Endothelial cell of umbilical vein (primary cell): ENCODE results near the gene ENG. TPM values are rescaled to one million over a fixed set of nuclear protein-coding genes. Genes with fewer than 3 reads are reported as not detected.

Source experiments
- BruUV-seq: library from RNA; stranded (reverse); fragments of 400-500 nt; replicated peaks from 2 replicates; lab custom pipeline; 2021; lab: Mats Ljungman, UMichigan
- CTCF ChIA-PET: fragments of 300-600, 350-600 bp; sonication (Branson Sonifier 250); formaldehyde crosslinking; loops from one replicate; lab custom pipeline; 2021; ENCODE audit warnings: antibody characterized with exemption, inconsistent platforms; lab: Charles Lee
- POLR2A ChIA-PET: fragments of 300-600, 350-600 bp; sonication (Branson Sonifier 250); formaldehyde crosslinking; loops from one replicate; lab custom pipeline; 2021; ENCODE audit warnings: antibody characterized with exemption, inconsistent platforms; lab: Charles Lee
- DNase-seq: peaks from one replicate; pipeline ENCODE4 v3.0.0-alpha.2; 2011; ENCODE audit warnings: low read depth, low spot score
- FAIRE-seq: peaks from 2 replicates; lab custom pipeline; 2011; peaks lifted over from hg19 to GRCh38; lab: Jason Lieb, UNC
- H2AFZ ChIP-seq: 2 replicates; pipeline ENCODE4 v1.6.0; 2012; ENCODE audit warnings: low read depth, low read length, control low read depth, inconsistent platforms
- H3K27ac ChIP-seq: 2 replicates; pipeline ENCODE4 v1.5.1; 2011; ENCODE audit warnings: low read depth, mild to moderate bottlenecking, control low read depth, low read length, moderate library complexity; ENCODE audit not compliant: insufficient read depth
- H3K27me3 ChIP-seq, 2 experiments: 2 replicates each; pipeline versions ENCODE4 v1.6.0 to v1.6.1; 2011; ENCODE audit warnings: low read length in 2 of 2, mixed read lengths in 1 of 2; ENCODE audit not compliant: control insufficient read depth in 2 of 2, insufficient read depth in 2 of 2
- H3K36me3 ChIP-seq, 2 experiments: 2 replicates in 1 of 2; 3 replicates in 1 of 2; pipeline ENCODE4 v1.5.1; 2011; ENCODE audit warnings: low read length in 2 of 2, mild to moderate bottlenecking in 1 of 2, moderate library complexity in 1 of 2; ENCODE audit not compliant: control insufficient read depth in 2 of 2, insufficient read depth in 2 of 2; ENCODE audit errors: extremely low read depth in 1 of 2
- H3K4me1 ChIP-seq: 3 replicates; pipeline ENCODE4 v1.5.1; 2011; ENCODE audit warnings: mild to moderate bottlenecking, low read length; ENCODE audit not compliant: control insufficient read depth, insufficient read depth; ENCODE audit errors: extremely low read depth
- H3K4me2 ChIP-seq: 2 replicates; pipeline ENCODE4 v1.6.1; 2011; ENCODE audit warnings: low read length, control low read depth, mixed read lengths; ENCODE audit not compliant: insufficient read depth
- H3K4me3 ChIP-seq, 3 experiments: fragments of 200-600 bp in 1 of 3; sonication (generic), shearing (Covaris generic) in 1 of 3; replicated peaks in 1 of 3; 2 replicates each; pipeline ENCODE4 v1.5.1; 2011 to 2016; ENCODE audit warnings: control low read depth in 3 of 3, low read length in 3 of 3, mild to moderate bottlenecking in 2 of 3, inconsistent platforms in 1 of 3, low read depth in 1 of 3, moderate library complexity in 1 of 3; ENCODE audit not compliant: insufficient read depth in 1 of 3
- H3K79me2 ChIP-seq: 2 replicates; pipeline ENCODE4 v1.6.0; 2012; ENCODE audit warnings: low read length, inconsistent platforms; ENCODE audit not compliant: control insufficient read depth, insufficient read depth
- H3K9ac ChIP-seq: replicated peaks from 2 replicates; pipeline ENCODE3; 2011; ENCODE audit warnings: low read length, control low read depth; ENCODE audit not compliant: insufficient read depth; ENCODE audit errors: extremely low read depth
- H3K9me1 ChIP-seq: replicated peaks from 3 replicates; pipeline ENCODE4 v1.6.0; 2011; ENCODE audit warnings: mild to moderate bottlenecking, low read length; ENCODE audit not compliant: control insufficient read depth, insufficient read depth; ENCODE audit errors: extremely low read depth
- H3K9me3 ChIP-seq: replicated peaks from 2 replicates; pipeline ENCODE4 v1.5.1; 2012; ENCODE audit warnings: low read length, inconsistent platforms; ENCODE audit not compliant: control insufficient read depth, insufficient read depth
- H4K20me1 ChIP-seq: replicated peaks from 2 replicates; pipeline ENCODE3; 2011; ENCODE audit warnings: mild to moderate bottlenecking, low read length; ENCODE audit not compliant: control insufficient read depth, insufficient read depth; ENCODE audit errors: extremely low read depth
- EZH2 ChIP-seq: IDR thresholded peaks from 2 replicates; pipeline ENCODE4 v1.6.1; 2012; ENCODE audit warnings: borderline replicate concordance, low read depth, mild to moderate bottlenecking, moderate library complexity, low read length, inconsistent platforms; ENCODE audit not compliant: severe bottlenecking
- POLR2A ChIP-seq: IDR thresholded peaks from 2 replicates; pipeline ENCODE4 v1.6.1; 2012; ENCODE audit warnings: low read depth, mild to moderate bottlenecking, control low read depth, low read length
- POLR2AphosphoS5 ChIP-seq: IDR thresholded peaks from 2 replicates; pipeline ENCODE4 v1.6.1; 2012; ENCODE audit warnings: low read depth, mild to moderate bottlenecking, control low read depth, low read length, moderate library complexity; ENCODE audit not compliant: insufficient read depth
- dilution Hi-C: fragments of 300-500 bp; cut with MboI; formaldehyde crosslinking; loops from one replicate; pipeline ENCODE4 v1.15.0; 2019; ENCODE audit warnings: low sequenced_read_pairs; ENCODE audit not compliant: extremely low pct_ligation_motif_present
- intact Hi-C: fragments of 100-400 bp; cut with micrococcal nuclease; formaldehyde crosslinking; loops from one replicate; pipeline ENCODE4 v1.10.0; 2022
- polyA plus RNA-seq, 4 experiments: library from polyadenylated mRNA; depleted of rRNA in 3 of 4; stranded (reverse) in 3 of 4; unstranded in 1 of 4; fragments of >200 nt; gene quantifications; 2 replicates each; pipeline versions ENCODE4 v1.2.1 to v1.2.3, GENCODE V29; 2011 to 2012; ENCODE audit warnings: missing spikeins in 1 of 4
- total RNA-seq: library from RNA; stranded (reverse); gene quantifications from 2 replicates; pipeline ENCODE4 v1.2.3, GENCODE V29; 2021

ENG gene
- total and polyA plus RNA-seq, 2 donors (not counting 3 experiments of a cell fraction or from before 2014, with no cell fraction given): 338 to 728 TPM

DNA sequence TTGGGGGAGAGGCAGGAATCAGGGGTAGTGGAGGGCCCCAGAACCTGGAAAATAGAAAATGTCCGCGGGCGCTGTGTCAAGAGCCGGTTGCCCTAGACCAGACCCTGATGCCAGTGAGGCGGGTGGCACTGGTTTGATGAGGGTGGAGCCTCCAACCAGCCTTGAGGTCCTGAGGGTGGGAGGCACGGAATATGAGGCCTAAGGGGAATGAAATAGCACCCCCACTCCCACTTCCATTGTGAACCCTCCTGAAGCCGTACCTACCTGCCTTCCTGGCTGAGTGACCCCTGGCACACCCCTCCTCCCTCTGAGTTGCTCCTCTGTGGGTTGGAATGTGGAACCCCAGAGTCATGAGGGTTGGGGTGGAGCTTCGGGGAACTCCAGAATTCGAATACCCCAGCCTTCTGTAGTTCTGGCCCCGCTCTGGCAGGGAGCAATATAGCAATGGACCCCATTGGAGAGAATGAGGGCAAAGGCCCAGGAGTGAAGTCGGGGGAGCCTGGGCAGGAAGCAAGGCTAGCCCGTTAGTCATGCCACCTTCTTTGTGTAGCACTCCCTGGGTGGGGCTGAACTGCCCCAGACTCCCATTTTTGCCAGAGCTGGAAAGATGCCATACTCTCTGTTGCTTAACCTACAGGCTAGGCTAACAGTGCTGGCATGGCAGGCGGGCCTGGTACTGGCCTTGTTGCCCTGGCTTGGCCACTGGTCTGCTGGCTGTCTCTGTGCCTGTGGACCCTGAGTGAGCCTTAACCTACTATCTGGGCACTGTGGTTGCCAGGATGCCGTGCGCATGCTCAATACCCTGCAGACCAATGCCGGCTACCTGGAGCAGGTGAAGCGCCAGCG lies 50.7 kb downstream of the ENG start:
- FAIRE-seq (peak; percentile 76), DNase-seq (no peak)
- peaks cover 19% of the 10 kb centered on the region for H3K4me1 ChIP-seq
- no peaks in the 10 kb centered on the region for H3K9me1 ChIP-seq
- peak overlapping the region; percentile 77 for H3K4me2 ChIP-seq
- H3K4me3 ChIP-seq: peak overlapping the region; percentile 71 to 80 (median 79)
- H3K36me3 ChIP-seq: peaks cover 6 to 17% of the 10 kb centered on the region in 2 experiments
- ChIA-PET CTCF (interaction anchor here (0.9 to 1.9 kb wide), 3 partner anchors 18 to 69 kb away, joined by 3 to 9 read pairs (median 3); partner anchors contain the start of genes CDK9 and TOR2A), POLR2A (interaction anchor here (0.7 kb wide), 1 partner anchor 64 kb away, joined by 4 read pairs; no protein-coding TSS in a partner anchor)
- intact Hi-C loops: loop anchor here (1.0 to 5.0 kb wide), 5 partner anchors 17 to 211 kb away; partner anchors contain the start of genes CDK9 and ENG
- peak overlapping the region; percentile 91 for H3K9ac ChIP-seq
- BruUV-seq: TSS peak; percentile 60
- TF ChIP-seq EZH2 (no peak), POLR2AphosphoS5 (peak; percentile 55), POLR2A (peak; percentile 55)
- no peaks in the 10 kb centered on the region for H3K9me3 ChIP-seq
- H3K27ac ChIP-seq: peak overlapping the region; percentile 83
- H4K20me1 ChIP-seq: no peaks in the 10 kb centered on the region
- no peaks in the 10 kb centered on the region for H3K27me3 ChIP-seq
- H3K79me2 ChIP-seq: peaks cover 19% of the 10 kb centered on the region
- dilution Hi-C loops: no loop called here
- no peak overlapping the region for H2AFZ ChIP-seq
